Measurements from ENCODE around the gene CDSN.

DNA sequence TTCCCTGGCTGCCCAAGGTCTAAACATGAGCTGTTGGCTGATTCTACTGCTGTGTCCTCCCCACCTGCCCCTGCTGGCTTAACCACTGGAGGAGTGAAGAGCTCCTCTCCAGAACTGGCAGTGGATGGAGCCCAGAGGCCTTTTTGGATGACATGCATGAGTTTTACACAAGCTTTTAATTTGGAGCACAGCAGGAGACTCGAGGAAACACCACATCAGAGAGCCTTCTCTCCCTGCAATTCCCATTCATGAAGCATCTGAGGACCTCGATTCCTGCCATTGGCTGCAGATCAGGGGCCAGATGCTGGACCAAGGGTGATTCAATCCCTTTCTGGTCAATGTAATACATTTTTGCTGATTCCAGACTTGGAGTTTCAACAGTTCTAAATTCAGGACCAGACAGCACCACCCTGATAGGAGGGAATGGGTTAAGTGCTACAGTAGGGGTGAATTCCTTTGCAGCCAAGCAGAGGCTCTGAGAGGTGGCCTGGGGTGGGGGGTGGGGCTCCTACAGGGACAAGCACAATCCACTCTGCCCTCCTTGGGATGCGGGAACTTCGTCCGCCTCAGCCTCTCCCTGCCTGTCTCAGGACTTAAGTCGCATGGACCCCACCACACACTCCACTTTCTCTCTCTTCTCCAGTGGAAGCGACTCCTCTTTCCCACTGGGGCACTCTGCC, 6.2 kb downstream of the CDSN start:
- TF ChIP-seq, protein P1, sequence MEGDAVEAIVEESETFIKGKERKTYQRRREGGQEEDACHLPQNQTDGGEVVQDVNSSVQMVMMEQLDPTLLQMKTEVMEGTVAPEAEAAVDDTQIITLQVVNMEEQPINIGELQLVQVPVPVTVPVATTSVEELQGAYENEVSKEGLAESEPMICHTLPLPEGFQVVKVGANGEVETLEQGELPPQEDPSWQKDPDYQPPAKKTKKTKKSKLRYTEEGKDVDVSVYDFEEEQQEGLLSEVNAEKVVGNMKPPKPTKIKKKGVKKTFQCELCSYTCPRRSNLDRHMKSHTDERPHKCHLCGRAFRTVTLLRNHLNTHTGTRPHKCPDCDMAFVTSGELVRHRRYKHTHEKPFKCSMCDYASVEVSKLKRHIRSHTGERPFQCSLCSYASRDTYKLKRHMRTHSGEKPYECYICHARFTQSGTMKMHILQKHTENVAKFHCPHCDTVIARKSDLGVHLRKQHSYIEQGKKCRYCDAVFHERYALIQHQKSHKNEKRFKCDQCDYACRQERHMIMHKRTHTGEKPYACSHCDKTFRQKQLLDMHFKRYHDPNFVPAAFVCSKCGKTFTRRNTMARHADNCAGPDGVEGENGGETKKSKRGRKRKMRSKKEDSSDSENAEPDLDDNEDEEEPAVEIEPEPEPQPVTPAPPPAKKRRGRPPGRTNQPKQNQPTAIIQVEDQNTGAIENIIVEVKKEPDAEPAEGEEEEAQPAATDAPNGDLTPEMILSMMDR (IDR thresholded peaks at IDR 0.05): no peak
- TF ChIP-seq POLR2A (IDR thresholded peaks at IDR 0.05): no peak

Measured in heart left ventricle (tissue), 13 donors.